ENCODE measurements around the gene PRXL2B.
"Not testable (repeated sequence)": the region's sequence is repeated elsewhere in the genome, so short reads cannot be mapped to it uniquely, and the experiment has no call there.

PRXL2B gene

GRCh38 chr1:2569060-2569459 is 17.5 kb upstream of the PRXL2B start:
- H3K4me3 ChIP-seq (ENCODE audit: low read depth, low read length) = no peak overlapping the region
- H3K27ac ChIP-seq = no peak overlapping the region
- H3K36me3 ChIP-seq (replicated peaks) = no peaks in the 10 kb centered on the region
- no peak for TF ChIP-seq CTCF (IDR thresholded peaks at IDR 0.05; ENCODE audit: low read depth, low read length, missing control alignments)
- DNase-seq = no peak
- H3K27me3 ChIP-seq (replicated peaks) = no peaks in the 10 kb centered on the region
- in situ Hi-C loops (cut with HindIII; ENCODE audit: low pct_ligation_motif_present, low sequenced_read_pairs) = no loop called here

- H3K4me3 ChIP-seq (ENCODE audit: low read depth, low read length); H3K27me3 ChIP-seq (replicated peaks); in situ Hi-C loops (cut with HindIII; ENCODE audit: low pct_ligation_motif_present, low sequenced_read_pairs); H3K36me3 ChIP-seq (replicated peaks); H3K27ac ChIP-seq; DNase-seq: not testable (repeated sequence)
Observed at GRCh38 chr1:2569703-2570102, 16.9 kb upstream of the PRXL2B start.

GRCh38 chr1:2570332-2570731 is 16.2 kb upstream of the PRXL2B start:
- Histone ChIP-seq H3K27ac (no peak overlapping the region), H3K27me3 (replicated peaks) (no peaks in the 10 kb centered on the region), H3K36me3 (replicated peaks) (no peaks in the 10 kb centered on the region), H3K4me3 (ENCODE audit: low read depth, low read length) (no peak overlapping the region)
- no peak for TF ChIP-seq CTCF (IDR thresholded peaks at IDR 0.05; ENCODE audit: low read depth, low read length, missing control alignments)
- DNase-seq = no peak
- in situ Hi-C loops (cut with HindIII; ENCODE audit: low pct_ligation_motif_present, low sequenced_read_pairs) = no loop called here

- no peak for TF ChIP-seq CTCF (IDR thresholded peaks at IDR 0.05; ENCODE audit: low read depth, low read length, missing control alignments)
- H3K4me3 ChIP-seq (ENCODE audit: low read depth, low read length) = no peak overlapping the region
- in situ Hi-C loops (cut with HindIII; ENCODE audit: low pct_ligation_motif_present, low sequenced_read_pairs) = no loop called here
- H3K36me3 ChIP-seq (replicated peaks) = no peaks in the 10 kb centered on the region
- H3K27me3 ChIP-seq (replicated peaks) = no peaks in the 10 kb centered on the region
- DNase-seq = no peak
- H3K27ac ChIP-seq = no peak overlapping the region
Observed at GRCh38 chr1:2571348-2571747, 15.2 kb upstream of the PRXL2B start.

- Histone ChIP-seq H3K27me3 (replicated peaks) (no peaks in the 10 kb centered on the region), H3K27ac (no peak overlapping the region), H3K4me3 (ENCODE audit: low read depth, low read length) (no peak overlapping the region), H3K36me3 (replicated peaks) (no peaks in the 10 kb centered on the region)
- no peak for DNase-seq
- in situ Hi-C loops (cut with HindIII; ENCODE audit: low pct_ligation_motif_present, low sequenced_read_pairs) = no loop called here
- TF ChIP-seq CTCF (IDR thresholded peaks at IDR 0.05; ENCODE audit: low read depth, low read length, missing control alignments) = no peak
Observed at GRCh38 chr1:2573250-2573920, 13.2 kb upstream of the PRXL2B start.

GRCh38 chr1:2574350-2574749 is 12.2 kb upstream of the PRXL2B start:
- H3K4me3 ChIP-seq (ENCODE audit: low read depth, low read length) = no peak overlapping the region
- no peaks in the 10 kb centered on the region for H3K27me3 ChIP-seq (replicated peaks)
- TF ChIP-seq CTCF (IDR thresholded peaks at IDR 0.05; ENCODE audit: low read depth, low read length, missing control alignments) = no peak
- no peak for DNase-seq
- no peak overlapping the region for H3K27ac ChIP-seq
- H3K36me3 ChIP-seq (replicated peaks) = no peaks in the 10 kb centered on the region
- in situ Hi-C loops (cut with HindIII; ENCODE audit: low pct_ligation_motif_present, low sequenced_read_pairs) = no loop called here
